ENCODE data around the gene KCTD12. TPM values are rescaled to one million over a fixed set of nuclear protein-coding genes. Genes with fewer than 3 reads are reported as not detected.
A peak's percentile ranks its signal among the peaks of the same experiment; 100 is the strongest.
"Not testable (repeated sequence)": the region's sequence is repeated elsewhere in the genome, so short reads cannot be mapped to it uniquely, and the experiment has no call there.

Gene KCTD12
- total RNA-seq, 1 donor from 2014 or later: 33.8 TPM

- Mint-ChIP-seq H3K36me3 (ENCODE audit: low read depth) (no peaks in the 10 kb centered on the region), H3K4me1 (ENCODE audit: low read depth) (no peaks in the 10 kb centered on the region), H3K27ac (ENCODE audit: unreplicated experiment) (no peak overlapping the region), H3K4me3 (ENCODE audit: unreplicated experiment) (no peak overlapping the region), H3K27me3 (ENCODE audit: low read depth) (peaks cover 10% of the 10 kb centered on the region), H3K9me3 (ENCODE audit: low read depth) (peaks cover 11% of the 10 kb centered on the region)
- no peak for DNase-seq (ENCODE audit: low spot score)
- TF ChIP-seq, protein P1, sequence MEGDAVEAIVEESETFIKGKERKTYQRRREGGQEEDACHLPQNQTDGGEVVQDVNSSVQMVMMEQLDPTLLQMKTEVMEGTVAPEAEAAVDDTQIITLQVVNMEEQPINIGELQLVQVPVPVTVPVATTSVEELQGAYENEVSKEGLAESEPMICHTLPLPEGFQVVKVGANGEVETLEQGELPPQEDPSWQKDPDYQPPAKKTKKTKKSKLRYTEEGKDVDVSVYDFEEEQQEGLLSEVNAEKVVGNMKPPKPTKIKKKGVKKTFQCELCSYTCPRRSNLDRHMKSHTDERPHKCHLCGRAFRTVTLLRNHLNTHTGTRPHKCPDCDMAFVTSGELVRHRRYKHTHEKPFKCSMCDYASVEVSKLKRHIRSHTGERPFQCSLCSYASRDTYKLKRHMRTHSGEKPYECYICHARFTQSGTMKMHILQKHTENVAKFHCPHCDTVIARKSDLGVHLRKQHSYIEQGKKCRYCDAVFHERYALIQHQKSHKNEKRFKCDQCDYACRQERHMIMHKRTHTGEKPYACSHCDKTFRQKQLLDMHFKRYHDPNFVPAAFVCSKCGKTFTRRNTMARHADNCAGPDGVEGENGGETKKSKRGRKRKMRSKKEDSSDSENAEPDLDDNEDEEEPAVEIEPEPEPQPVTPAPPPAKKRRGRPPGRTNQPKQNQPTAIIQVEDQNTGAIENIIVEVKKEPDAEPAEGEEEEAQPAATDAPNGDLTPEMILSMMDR (IDR thresholded peaks at IDR 0.05): no peak
Observed at GRCh38 chr13:76928456-76928855, 42.3 kb upstream of the KCTD12 start.

DNA sequence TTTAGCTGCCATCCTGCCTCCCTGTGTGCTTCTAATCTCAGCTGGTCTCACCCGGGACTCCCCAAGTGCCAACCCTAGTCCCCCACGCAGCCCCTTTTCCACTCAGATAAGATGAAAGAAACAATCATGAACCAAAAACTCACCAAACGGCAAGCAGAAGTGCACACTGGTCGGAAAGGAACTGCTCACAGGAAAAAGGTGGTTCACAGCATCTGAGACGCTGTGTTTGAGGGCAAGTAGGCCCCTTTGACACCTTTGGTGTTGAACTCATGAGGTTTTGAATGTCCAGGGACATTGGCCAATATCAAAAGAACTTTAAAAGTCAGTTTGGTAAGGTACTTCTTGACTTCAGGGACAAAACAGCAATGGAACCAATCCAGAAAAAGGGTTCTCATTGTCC is 41.8 kb upstream of the KCTD12 start:
- H3K36me3 Mint-ChIP-seq (ENCODE audit: low read depth): no peaks in the 10 kb centered on the region
- no peak overlapping the region for H3K27ac Mint-ChIP-seq (ENCODE audit: unreplicated experiment)
- DNase-seq (ENCODE audit: low spot score): no peak
- peaks cover 11% of the 10 kb centered on the region for H3K9me3 Mint-ChIP-seq (ENCODE audit: low read depth)
- H3K27me3 Mint-ChIP-seq (ENCODE audit: low read depth): peaks cover 10% of the 10 kb centered on the region
- TF ChIP-seq, protein P1 (IDR thresholded peaks at IDR 0.05): no peak
- H3K4me1 Mint-ChIP-seq (ENCODE audit: low read depth): no peaks in the 10 kb centered on the region
- no peak overlapping the region for H3K4me3 Mint-ChIP-seq (ENCODE audit: unreplicated experiment)

DNA sequence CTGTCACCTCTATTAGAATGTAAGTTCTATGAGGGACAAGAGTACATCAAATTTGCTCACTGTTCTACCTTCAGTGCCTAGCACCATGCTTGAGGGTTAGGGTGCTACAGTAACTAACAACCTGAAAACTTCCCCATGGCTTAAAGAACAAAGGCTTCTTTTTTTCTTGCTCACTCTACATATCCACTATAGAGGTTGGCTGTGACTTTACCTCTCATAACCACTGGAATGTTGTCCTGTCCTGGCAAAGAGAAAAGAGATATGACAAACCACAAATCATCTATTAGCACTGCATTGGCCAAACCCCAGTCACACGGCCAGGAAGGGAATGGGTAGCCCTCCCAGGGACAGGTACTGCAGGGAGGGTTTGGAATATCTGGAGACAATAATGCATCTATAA is 38.9 kb upstream of the KCTD12 start:
- Mint-ChIP-seq H3K9me3 (ENCODE audit: low read depth) (peaks cover 8% of the 10 kb centered on the region), H3K4me3 (ENCODE audit: unreplicated experiment) (no peak overlapping the region), H3K36me3 (ENCODE audit: low read depth) (no peaks in the 10 kb centered on the region), H3K27ac (ENCODE audit: unreplicated experiment) (no peak overlapping the region), H3K27me3 (ENCODE audit: low read depth) (peaks cover 10% of the 10 kb centered on the region), H3K4me1 (ENCODE audit: low read depth) (no peaks in the 10 kb centered on the region)
- TF ChIP-seq, protein P1 (IDR thresholded peaks at IDR 0.05): no peak
- no peak for DNase-seq (ENCODE audit: low spot score)

- no peaks in the 10 kb centered on the region for H3K36me3 Mint-ChIP-seq (ENCODE audit: low read depth)
- no peak overlapping the region for H3K4me3 Mint-ChIP-seq (ENCODE audit: unreplicated experiment)
- H3K27me3 Mint-ChIP-seq (ENCODE audit: low read depth): peaks cover 5% of the 10 kb centered on the region
- peaks cover 20% of the 10 kb centered on the region for H3K9me3 Mint-ChIP-seq (ENCODE audit: low read depth)
- TF ChIP-seq, protein P1 (IDR thresholded peaks at IDR 0.05): no peak
- H3K4me1 Mint-ChIP-seq (ENCODE audit: low read depth): peaks cover 15% of the 10 kb centered on the region
- no peak for DNase-seq (ENCODE audit: low spot score)
- H3K27ac Mint-ChIP-seq (ENCODE audit: unreplicated experiment): no peak overlapping the region
Observed at GRCh38 chr13:76921516-76921915, 35.3 kb upstream of the KCTD12 start.

GRCh38 chr13:76917755-76918481 is 31.7 kb upstream of the KCTD12 start:
- Mint-ChIP-seq H3K9me3 (ENCODE audit: low read depth) (peaks cover 23% of the 10 kb centered on the region), H3K4me1 (ENCODE audit: low read depth) (peaks cover 15% of the 10 kb centered on the region), H3K27ac (ENCODE audit: unreplicated experiment) (peak overlapping the region; percentile 88)
- H3K4me3 Mint-ChIP-seq (ENCODE audit: unreplicated experiment); DNase-seq (ENCODE audit: low spot score); H3K36me3 Mint-ChIP-seq (ENCODE audit: low read depth); H3K27me3 Mint-ChIP-seq (ENCODE audit: low read depth): not testable (repeated sequence)

GRCh38 chr13:76917095-76917494 is 30.9 kb upstream of the KCTD12 start:
- peaks cover 20% of the 10 kb centered on the region for H3K9me3 Mint-ChIP-seq (ENCODE audit: low read depth)
- peak overlapping the region; percentile 88 for H3K27ac Mint-ChIP-seq (ENCODE audit: unreplicated experiment)
- H3K27me3 Mint-ChIP-seq (ENCODE audit: low read depth): peaks cover 4% of the 10 kb centered on the region
- peaks cover 15% of the 10 kb centered on the region for H3K4me1 Mint-ChIP-seq (ENCODE audit: low read depth)
- TF ChIP-seq, protein P1 (IDR thresholded peaks at IDR 0.05): no peak
- no peak for DNase-seq (ENCODE audit: low spot score)
- no peak overlapping the region for H3K4me3 Mint-ChIP-seq (ENCODE audit: unreplicated experiment)
- H3K36me3 Mint-ChIP-seq (ENCODE audit: low read depth): no peaks in the 10 kb centered on the region

Measured in chondrocyte (in vitro differentiated cells).